DOHH2 (cell line): ENCODE data around the gene ZFHX3.

Source experiments
- H3F3A ChIP-seq: fragments of 200-600 bp; sonication (generic), shearing (Covaris generic); 2 replicates; pipeline ENCODE4 v1.6.0; 2016; ENCODE audit warnings: antibody characterized with exemption, mild to moderate bottlenecking; ENCODE audit not compliant: control insufficient read depth, insufficient read depth
- H3K27ac ChIP-seq: fragments of 200-600 bp; sonication (generic); 2 replicates; pipeline ENCODE4 v1.5.1; 2014; ENCODE audit warnings: low read depth, mild to moderate bottlenecking, low read length, moderate library complexity
- H3K27me3 ChIP-seq: fragments of 200-600 bp; sonication (generic); 2 replicates; pipeline ENCODE4 v1.6.1; 2014; ENCODE audit warnings: mild to moderate bottlenecking, low read length, mixed read lengths; ENCODE audit not compliant: control insufficient read depth
- H3K36me3 ChIP-seq: fragments of 200-600 bp; sonication (generic); 2 replicates; pipeline ENCODE4 v1.6.1; 2014; ENCODE audit warnings: mild to moderate bottlenecking, low read length, moderate library complexity, mixed read lengths; ENCODE audit not compliant: control insufficient read depth
- H3K4me1 ChIP-seq: fragments of 200-600 bp; sonication (generic); 2 replicates; pipeline ENCODE4 v1.6.1; 2014; ENCODE audit warnings: mild to moderate bottlenecking, low read length, mixed read lengths; ENCODE audit not compliant: control insufficient read depth
- H3K4me2 ChIP-seq: fragments of 200-600 bp; sonication (generic); 2 replicates; pipeline ENCODE4 v1.6.0; 2014; ENCODE audit warnings: mild to moderate bottlenecking, low read length, moderate library complexity
- H3K4me3 ChIP-seq: fragments of 200-600 bp; sonication (generic); 2 replicates; pipeline ENCODE4 v1.5.1; 2014; ENCODE audit warnings: mild to moderate bottlenecking, low read length, mixed read lengths
- H3K79me2 ChIP-seq: fragments of 200-600 bp; sonication (generic); 2 replicates; pipeline ENCODE4 v1.6.1; 2014; ENCODE audit warnings: mild to moderate bottlenecking, low read length, mixed read lengths; ENCODE audit not compliant: control insufficient read depth
- H3K9me2 ChIP-seq: fragments of 200-600 bp; sonication (generic); replicated peaks from 2 replicates; pipeline ENCODE4 v1.6.1; 2014; ENCODE audit warnings: mild to moderate bottlenecking, low read length, mixed read lengths; ENCODE audit not compliant: control insufficient read depth
- H3K9me3 ChIP-seq: fragments of 200-600 bp; sonication (generic); 2 replicates; pipeline ENCODE4 v1.6.1; 2014; ENCODE audit warnings: antibody characterized with exemption, low read length, mixed read lengths; ENCODE audit not compliant: control insufficient read depth, insufficient read depth
- H4K20me1 ChIP-seq: fragments of 200-600 bp; sonication (generic); 2 replicates; pipeline ENCODE4 v1.6.0; 2014; ENCODE audit warnings: low read depth, mild to moderate bottlenecking, antibody characterized with exemption, low read length, moderate library complexity; ENCODE audit not compliant: control insufficient read depth, insufficient read depth
- EZH2phosphoT487 ChIP-seq: fragments of 200-600 bp; sonication (generic); IDR thresholded peaks from 2 replicates; pipeline ENCODE4 v1.6.1; 2017; ENCODE audit warnings: borderline replicate concordance, mild to moderate bottlenecking, antibody characterized with exemption, low read length, moderate library complexity, mixed read lengths
- TF ChIP-seq, protein P1 (sequence below): fragments of 200-600 bp; sonication (generic); IDR thresholded peaks from one replicate; pipeline ENCODE4 v1.5.1; 2014; ENCODE audit warnings: antibody characterized with exemption, mild to moderate bottlenecking, low read depth, low read length; ENCODE audit not compliant: poor library complexity, severe bottlenecking

ZFHX3 gene

DNA sequence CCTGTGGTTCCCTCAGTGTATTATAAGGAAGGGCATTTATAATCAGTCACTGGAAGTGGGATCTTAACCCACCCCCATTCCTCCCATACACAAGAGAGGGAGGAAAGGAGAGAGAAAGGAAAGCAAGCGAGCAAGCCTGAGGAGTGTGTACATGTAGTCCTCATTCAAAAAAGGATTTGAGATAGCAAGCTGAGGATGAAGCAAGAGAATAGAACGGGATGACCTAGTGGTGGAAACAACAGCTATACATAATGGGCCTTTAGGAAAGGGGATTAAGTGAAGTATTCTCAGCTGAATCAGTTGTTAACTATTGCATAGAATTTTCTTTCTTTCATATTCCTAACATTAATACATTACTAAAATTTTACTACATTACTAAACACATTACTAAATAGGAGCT, 281.4 kb downstream of the ZFHX3 start:
- TF ChIP-seq, protein P1, sequence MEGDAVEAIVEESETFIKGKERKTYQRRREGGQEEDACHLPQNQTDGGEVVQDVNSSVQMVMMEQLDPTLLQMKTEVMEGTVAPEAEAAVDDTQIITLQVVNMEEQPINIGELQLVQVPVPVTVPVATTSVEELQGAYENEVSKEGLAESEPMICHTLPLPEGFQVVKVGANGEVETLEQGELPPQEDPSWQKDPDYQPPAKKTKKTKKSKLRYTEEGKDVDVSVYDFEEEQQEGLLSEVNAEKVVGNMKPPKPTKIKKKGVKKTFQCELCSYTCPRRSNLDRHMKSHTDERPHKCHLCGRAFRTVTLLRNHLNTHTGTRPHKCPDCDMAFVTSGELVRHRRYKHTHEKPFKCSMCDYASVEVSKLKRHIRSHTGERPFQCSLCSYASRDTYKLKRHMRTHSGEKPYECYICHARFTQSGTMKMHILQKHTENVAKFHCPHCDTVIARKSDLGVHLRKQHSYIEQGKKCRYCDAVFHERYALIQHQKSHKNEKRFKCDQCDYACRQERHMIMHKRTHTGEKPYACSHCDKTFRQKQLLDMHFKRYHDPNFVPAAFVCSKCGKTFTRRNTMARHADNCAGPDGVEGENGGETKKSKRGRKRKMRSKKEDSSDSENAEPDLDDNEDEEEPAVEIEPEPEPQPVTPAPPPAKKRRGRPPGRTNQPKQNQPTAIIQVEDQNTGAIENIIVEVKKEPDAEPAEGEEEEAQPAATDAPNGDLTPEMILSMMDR, result no peak
- no peak for TF ChIP-seq EZH2phosphoT487

DNA sequence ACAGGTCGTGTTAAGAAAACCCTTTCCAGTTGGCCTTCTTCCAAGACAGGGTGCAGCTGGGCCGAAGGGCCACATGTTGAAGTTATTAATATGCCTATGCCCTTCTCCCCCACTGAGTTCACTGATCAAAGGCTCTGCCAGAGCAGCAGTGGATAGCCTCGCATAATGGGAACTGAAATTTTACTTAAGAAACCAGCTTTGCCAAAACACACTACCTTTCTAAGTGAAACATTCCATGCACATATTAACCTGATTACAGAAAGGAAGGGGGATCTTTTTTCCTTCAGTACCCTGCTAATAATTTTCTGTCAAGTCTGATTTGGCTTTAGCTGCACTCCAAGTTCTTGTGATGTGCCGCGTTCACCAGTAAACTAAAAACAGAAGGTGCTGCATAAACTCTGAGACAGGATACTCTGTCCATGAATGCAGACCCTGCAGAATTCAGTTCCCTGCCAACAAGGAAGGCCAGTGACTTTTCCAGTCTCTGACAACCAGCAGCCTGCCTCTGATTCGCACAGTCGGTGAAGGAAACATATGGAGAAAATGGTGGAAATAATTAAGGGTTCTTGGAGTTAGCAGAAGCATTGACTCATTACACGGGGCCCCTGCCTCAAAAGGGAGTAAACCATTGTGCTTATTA, 283.8 kb downstream of the ZFHX3 start:
- H3K27ac ChIP-seq, result no peak overlapping the region
- H3K36me3 ChIP-seq, result no peaks in the 10 kb centered on the region
- H3K9me3 ChIP-seq, result no peaks in the 10 kb centered on the region
- H3K4me3 ChIP-seq, result no peak overlapping the region
- H3K79me2 ChIP-seq, result no peaks in the 10 kb centered on the region
- no peak for TF ChIP-seq EZH2phosphoT487
- TF ChIP-seq, protein P1, result no peak
- H4K20me1 ChIP-seq, result no peaks in the 10 kb centered on the region
- H3K27me3 ChIP-seq, result no peaks in the 10 kb centered on the region
- no peaks in the 10 kb centered on the region for H3K9me2 ChIP-seq
- no peaks in the 10 kb centered on the region for H3K4me1 ChIP-seq
- H3K4me2 ChIP-seq, result no peak overlapping the region
- H3F3A ChIP-seq, result no peaks in the 10 kb centered on the region

More for the DNA sequence above, 281.4 kb downstream of the ZFHX3 start:
- Histone ChIP-seq H3K4me1 (no peaks in the 10 kb centered on the region), H3K4me3 (no peak overlapping the region), H3K27ac (no peak overlapping the region), H3K9me2 (no peaks in the 10 kb centered on the region), H3K27me3 (no peaks in the 10 kb centered on the region), H4K20me1 (no peaks in the 10 kb centered on the region), H3K4me2 (no peak overlapping the region), H3K79me2 (no peaks in the 10 kb centered on the region), H3K36me3 (no peaks in the 10 kb centered on the region), H3F3A (no peaks in the 10 kb centered on the region), H3K9me3 (no peaks in the 10 kb centered on the region)

DNA sequence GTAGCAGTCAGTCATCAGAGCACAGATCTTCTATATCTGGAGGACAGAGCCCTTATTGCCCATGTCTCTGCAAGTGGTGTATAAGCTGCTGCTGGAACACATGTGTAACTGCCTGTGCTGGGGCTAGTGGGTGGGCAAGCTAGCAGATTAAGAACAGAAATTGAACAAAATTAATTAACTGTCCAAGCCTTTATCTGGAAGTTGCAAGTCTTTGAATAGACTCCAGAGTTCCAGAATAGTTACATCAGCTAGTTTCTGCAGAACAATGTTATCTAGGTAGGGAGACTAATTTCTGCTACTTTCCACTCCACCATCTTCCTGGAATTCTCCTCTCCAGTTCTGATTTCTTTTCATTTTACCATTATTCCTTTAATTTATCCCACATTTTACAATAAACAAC, 287.3 kb downstream of the ZFHX3 start:
- Histone ChIP-seq H3K4me1 (no peaks in the 10 kb centered on the region), H3K4me2 (no peak overlapping the region), H3K9me3 (no peaks in the 10 kb centered on the region), H3K79me2 (no peaks in the 10 kb centered on the region), H4K20me1 (no peaks in the 10 kb centered on the region), H3K9me2 (no peaks in the 10 kb centered on the region), H3K36me3 (no peaks in the 10 kb centered on the region), H3K4me3 (no peak overlapping the region), H3K27ac (no peak overlapping the region), H3F3A (no peaks in the 10 kb centered on the region), H3K27me3 (no peaks in the 10 kb centered on the region)
- TF ChIP-seq EZH2phosphoT487, result no peak
- TF ChIP-seq, protein P1, result no peak
